ENCODE data around the gene ELP1.
A peak's percentile ranks its signal among the peaks of the same experiment; 100 is the strongest.
"Not testable (repeated sequence)": the region's sequence is repeated elsewhere in the genome, so short reads cannot be mapped to it uniquely, and the experiment has no call there.

Gene ELP1

GRCh38 chr9:108933718-108934322 is at the start of gene ELP1:
ELP1 (minus strand) TSS chr9:108934124; CDS start chr9:108931146, 2,978 bp downstream.
- peak; percentile 91 for DNase-seq (ENCODE audit: low spot score)

GRCh38 chr9:108980893-108981292 is 47.0 kb upstream of the ELP1 start:
- DNase-seq (ENCODE audit: low spot score): no peak

GRCh38 chr9:108978205-108978604 is 44.3 kb upstream of the ELP1 start:
- no peak for DNase-seq (ENCODE audit: low spot score)

- DNase-seq (ENCODE audit: low spot score): no peak
These were observed 40.0 kb upstream of the ELP1 start for GRCh38 chr9:108973895-108974294.

GRCh38 chr9:108972626-108973209 is 38.8 kb upstream of the ELP1 start:
- no peak for DNase-seq (ENCODE audit: low spot score)

GRCh38 chr9:108972186-108972585 is 38.3 kb upstream of the ELP1 start:
- DNase-seq (ENCODE audit: low spot score): no peak

- DNase-seq (ENCODE audit: low spot score): not testable (repeated sequence)
These were observed 37.5 kb upstream of the ELP1 start for GRCh38 chr9:108971392-108971791.

GRCh38 chr9:108967916-108968315 is 34.0 kb upstream of the ELP1 start:
- no peak for DNase-seq (ENCODE audit: low spot score)

GRCh38 chr9:108963459-108964143 is 29.7 kb upstream of the ELP1 start:
- DNase-seq (ENCODE audit: low spot score): no peak

GRCh38 chr9:108961151-108961550 is 27.2 kb upstream of the ELP1 start:
- DNase-seq (ENCODE audit: low spot score): no peak

- DNase-seq (ENCODE audit: low spot score): no peak
These were observed 26.4 kb upstream of the ELP1 start for GRCh38 chr9:108960331-108960730.

- DNase-seq (ENCODE audit: low spot score): no peak
These were observed 22.7 kb upstream of the ELP1 start for GRCh38 chr9:108956631-108957026.

GRCh38 chr9:108956022-108956630 is 22.2 kb upstream of the ELP1 start:
- DNase-seq (ENCODE audit: low spot score): no peak

GRCh38 chr9:108953983-108954574 is 20.2 kb upstream of the ELP1 start:
- DNase-seq (ENCODE audit: low spot score): peak; percentile 38

- no peak for DNase-seq (ENCODE audit: low spot score)
These were observed 17.7 kb upstream of the ELP1 start for GRCh38 chr9:108951578-108951977.

- no peak for DNase-seq (ENCODE audit: low spot score)
These were observed 16.2 kb upstream of the ELP1 start for GRCh38 chr9:108950168-108950567.

- DNase-seq (ENCODE audit: low spot score): no peak
These were observed 6.1 kb upstream of the ELP1 start for GRCh38 chr9:108939975-108940374.

GRCh38 chr9:108937561-108938305 is 3.8 kb upstream of the ELP1 start:
- DNase-seq (ENCODE audit: low spot score): no peak

GRCh38 chr9:108934323-108934893 is 484 bp upstream of the ELP1 start, which contains the start of gene ABITRAM:
ABITRAM (plus strand) TSS chr9:108934400; CDS start chr9:108934487, 87 bp downstream.
- DNase-seq (ENCODE audit: low spot score): peak; percentile 73

- DNase-seq (ENCODE audit: low spot score): no peak
These were observed 650 bp downstream of the ELP1 start for GRCh38 chr9:108933231-108933717.

- DNase-seq (ENCODE audit: low spot score): no peak
These were observed 5.5 kb downstream of the ELP1 start for GRCh38 chr9:108928386-108928785.

Data from CD4-positive, alpha-beta T cell treated with Interleukin-15 for 4 hours (primary cell).